GM18951 (cell line): ENCODE data around the gene ERMN.

Experiments
- POLR2A ChIP-seq: IDR thresholded peaks from 4 replicates; pipeline ENCODE4 v1.6.1; 2011; ENCODE audit warnings: mild to moderate bottlenecking; ENCODE audit not compliant: insufficient read length, insufficient read depth; ENCODE audit errors: extremely low read depth
- in situ Hi-C: fragments of 300-500 bp; cut with MboI; formaldehyde crosslinking; loops from one replicate; pipeline ENCODE4 v1.12.0; 2022; ENCODE audit warnings: low sequenced_read_pairs, mixed read lengths, inconsistent platforms; ENCODE audit not compliant: unreplicated experiment

Gene ERMN

DNA sequence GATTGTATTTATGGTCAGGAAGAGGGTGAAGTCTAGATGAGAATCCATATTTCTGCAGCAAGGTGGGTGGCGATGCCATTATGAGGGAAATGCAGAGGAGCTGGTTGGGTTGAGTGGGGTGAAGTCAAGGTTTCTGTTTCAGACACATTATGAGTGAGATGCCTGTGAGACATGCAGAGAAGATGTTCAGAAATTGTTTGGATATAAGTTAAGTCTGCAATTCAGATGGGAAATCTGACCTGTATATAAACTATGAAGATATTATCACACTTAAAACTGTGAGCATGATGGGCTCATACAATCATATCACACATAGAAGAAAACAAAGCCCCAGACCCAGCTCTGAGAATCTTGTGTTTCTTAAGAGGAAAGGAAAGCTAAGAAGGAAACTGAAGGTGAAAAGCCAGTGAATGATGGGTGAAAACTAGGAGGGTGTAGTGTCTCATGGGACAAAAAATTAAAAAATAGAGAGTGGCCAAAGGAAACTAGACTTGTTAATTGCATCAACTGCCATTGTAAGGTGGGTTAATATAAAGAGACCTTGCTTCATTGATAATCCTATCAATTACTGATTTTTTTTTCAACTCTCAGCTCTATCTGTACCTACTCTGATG, 53.9 kb downstream of the ERMN start:
- TF ChIP-seq POLR2A: no peak
- in situ Hi-C loops: no loop called here

DNA sequence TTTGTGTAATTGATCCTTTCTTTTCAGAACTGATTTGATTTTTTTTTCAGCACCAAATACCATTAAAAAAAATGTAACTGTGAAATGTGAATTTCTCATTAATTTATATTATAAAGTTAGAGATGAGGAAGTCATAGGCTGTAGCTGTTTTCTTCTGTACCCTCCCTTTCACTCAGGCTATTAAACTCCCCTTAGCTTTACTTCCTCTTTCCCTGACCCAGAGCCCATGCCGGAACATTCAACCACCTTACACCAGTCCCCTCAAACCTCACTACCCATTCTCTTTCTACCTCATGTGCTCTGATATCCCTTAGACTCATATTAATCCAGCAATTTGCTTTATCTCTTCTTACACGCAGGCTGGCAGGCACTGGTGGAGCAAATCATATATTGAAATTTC, 55.7 kb downstream of the ERMN start:
- TF ChIP-seq POLR2A: no peak
- in situ Hi-C loops: no loop called here

DNA sequence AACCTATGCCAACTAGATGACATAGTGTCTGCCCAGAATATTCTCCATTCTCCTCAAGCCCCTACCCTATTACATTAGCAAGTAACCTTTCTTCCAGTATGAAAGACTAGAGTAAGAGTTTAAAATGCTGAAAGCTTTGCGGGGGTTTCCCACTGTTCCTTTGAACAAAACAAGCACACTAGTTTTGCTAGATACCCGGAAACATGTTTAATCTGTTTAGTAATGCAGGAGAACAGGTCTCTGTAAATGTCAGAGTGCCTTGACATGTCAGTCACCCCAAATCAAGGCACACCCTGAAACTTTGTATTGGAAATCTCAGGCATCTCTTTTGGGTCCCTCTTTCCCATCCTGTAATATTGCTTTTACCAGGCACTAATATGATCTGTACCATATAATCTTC, 56.6 kb downstream of the ERMN start:
- in situ Hi-C loops: no loop called here
- no peak for TF ChIP-seq POLR2A
